MCF 10A (cell line): Measurements from ENCODE around the gene GPR146. TPM values are rescaled to one million over a fixed set of nuclear protein-coding genes. Genes with fewer than 3 reads are reported as not detected.

Experiments used
- BruUV-seq: library from RNA; stranded (reverse); fragments of 400-500 nt; replicated peaks from 2 replicates; lab custom pipeline; 2021; lab: Mats Ljungman, UMichigan
- CTCF ChIA-PET: fragments of 300-600 bp; sonication (Branson Sonifier 250); formaldehyde crosslinking; extraction: SDS; loops from one replicate; lab custom pipeline; 2021; ENCODE audit warnings: antibody characterized with exemption, inconsistent platforms; lab: Yijun Ruan, JAX
- POLR2A ChIA-PET: fragments of 300-600, 350-650 bp; sonication (Branson Sonifier 250); formaldehyde crosslinking; extraction: SDS; loops from one replicate; lab custom pipeline; 2020; ENCODE audit warnings: antibody characterized with exemption, inconsistent platforms; lab: Yijun Ruan, JAX
- DNase-seq: peaks from one replicate; pipeline ENCODE4 v3.0.0-alpha.2; 2018; ENCODE audit not compliant: unreplicated experiment
- H3K27ac Mint-ChIP-seq: one replicate; pipeline ENCODE4 v1.8.0; 2022; ENCODE audit warnings: mild to moderate bottlenecking, low read depth, mixed read lengths; ENCODE audit not compliant: unreplicated experiment
- H3K27me3 Mint-ChIP-seq: one replicate; pipeline ENCODE4 v1.8.0; 2022; ENCODE audit warnings: mixed read lengths; ENCODE audit not compliant: insufficient read depth, unreplicated experiment
- H3K36me3 Mint-ChIP-seq: one replicate; pipeline ENCODE4 v1.8.0; 2022; ENCODE audit warnings: mild to moderate bottlenecking, moderate library complexity, mixed read lengths; ENCODE audit not compliant: insufficient read depth, unreplicated experiment
- H3K4me1 Mint-ChIP-seq: one replicate; pipeline ENCODE4 v1.8.0; 2022; ENCODE audit warnings: mixed read lengths; ENCODE audit not compliant: insufficient read depth, unreplicated experiment
- H3K4me3 Mint-ChIP-seq: one replicate; pipeline ENCODE4 v1.8.0; 2022; ENCODE audit warnings: mild to moderate bottlenecking, moderate library complexity, mixed read lengths; ENCODE audit not compliant: unreplicated experiment
- H3K9me3 Mint-ChIP-seq: one replicate; pipeline ENCODE4 v1.8.0; 2022; ENCODE audit warnings: mixed read lengths; ENCODE audit not compliant: unreplicated experiment
- intact Hi-C: fragments of 100-400 bp; cut with micrococcal nuclease; formaldehyde crosslinking; loops from 2 replicates; pipeline ENCODE4 v1.14.1; 2022
- total RNA-seq: library from RNA; stranded (reverse); gene quantifications from 2 replicates; pipeline ENCODE4 v1.2.3, GENCODE V29; 2022
- TF ChIP-seq, protein P1 (sequence below): fragments of 200-600 bp; IDR thresholded peaks from one replicate; pipeline ENCODE4 v1.8.0; 2022; ENCODE audit warnings: antibody characterized with exemption, mild to moderate bottlenecking; ENCODE audit not compliant: unreplicated experiment

The GPR146 gene
- total RNA-seq, 1 experiment from 2014 or later: not detected

DNA sequence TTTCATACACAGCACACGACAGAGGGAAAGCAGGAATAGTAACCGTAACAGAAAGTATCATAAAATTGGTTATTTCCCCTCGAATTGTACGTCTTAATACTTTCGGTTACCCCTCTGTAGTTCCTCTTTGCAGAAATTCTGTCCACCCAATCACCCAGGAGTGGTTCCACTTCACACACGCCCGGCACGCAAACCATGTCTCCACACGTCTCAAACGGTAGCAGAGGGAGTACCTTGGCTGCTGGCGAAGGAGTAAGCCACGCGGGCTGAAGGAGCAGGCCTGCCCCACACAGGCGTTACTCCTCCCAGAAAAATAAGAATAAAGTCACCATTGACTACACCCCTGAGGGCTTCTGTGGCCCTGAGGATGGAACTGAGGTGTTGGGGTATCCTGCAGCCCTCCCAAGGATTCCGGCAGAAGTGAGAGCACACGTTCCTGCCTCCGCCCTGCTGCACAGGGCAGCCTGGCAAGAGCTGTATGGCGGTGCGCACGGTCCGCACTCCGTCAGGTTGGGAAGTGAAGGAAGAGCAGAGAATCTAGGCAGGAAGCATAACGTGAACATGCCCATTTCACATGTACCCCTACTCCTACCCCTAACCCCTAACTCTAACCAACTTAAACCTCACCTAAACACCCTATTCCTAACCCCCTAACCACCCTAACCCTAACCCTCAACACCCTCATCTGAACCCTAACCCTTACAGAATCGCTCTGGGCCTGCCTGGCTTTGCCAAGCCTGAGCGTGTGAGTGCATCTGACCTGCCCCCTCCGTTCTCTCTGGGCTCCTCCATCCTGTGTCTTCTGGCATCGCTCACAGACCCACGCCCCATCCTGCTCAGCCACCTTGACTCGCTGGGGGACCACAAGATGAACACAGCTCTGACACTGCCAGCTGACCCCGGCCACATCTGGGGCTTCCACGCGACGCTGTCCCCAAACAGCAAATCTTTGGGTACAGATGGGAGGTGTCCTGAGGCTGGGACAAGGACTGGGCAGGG, 18.2 kb downstream of the GPR146 start:
- Mint-ChIP-seq H3K9me3 (no peaks in the 10 kb centered on the region), H3K36me3 (peaks cover 4% of the 10 kb centered on the region), H3K4me1 (no peaks in the 10 kb centered on the region), H3K4me3 (no peak overlapping the region), H3K27me3 (no peaks in the 10 kb centered on the region), H3K27ac (no peak overlapping the region)
- no peak for DNase-seq
- no TSS peak for BruUV-seq
- CTCF ChIA-PET: interaction anchor here (5.6 kb wide), 1 partner anchor 69 kb away, joined by 98 read pairs; no protein-coding TSS in a partner anchor
- intact Hi-C loops: no loop called here
- POLR2A ChIA-PET: no interaction called here
- TF ChIP-seq, protein P1, sequence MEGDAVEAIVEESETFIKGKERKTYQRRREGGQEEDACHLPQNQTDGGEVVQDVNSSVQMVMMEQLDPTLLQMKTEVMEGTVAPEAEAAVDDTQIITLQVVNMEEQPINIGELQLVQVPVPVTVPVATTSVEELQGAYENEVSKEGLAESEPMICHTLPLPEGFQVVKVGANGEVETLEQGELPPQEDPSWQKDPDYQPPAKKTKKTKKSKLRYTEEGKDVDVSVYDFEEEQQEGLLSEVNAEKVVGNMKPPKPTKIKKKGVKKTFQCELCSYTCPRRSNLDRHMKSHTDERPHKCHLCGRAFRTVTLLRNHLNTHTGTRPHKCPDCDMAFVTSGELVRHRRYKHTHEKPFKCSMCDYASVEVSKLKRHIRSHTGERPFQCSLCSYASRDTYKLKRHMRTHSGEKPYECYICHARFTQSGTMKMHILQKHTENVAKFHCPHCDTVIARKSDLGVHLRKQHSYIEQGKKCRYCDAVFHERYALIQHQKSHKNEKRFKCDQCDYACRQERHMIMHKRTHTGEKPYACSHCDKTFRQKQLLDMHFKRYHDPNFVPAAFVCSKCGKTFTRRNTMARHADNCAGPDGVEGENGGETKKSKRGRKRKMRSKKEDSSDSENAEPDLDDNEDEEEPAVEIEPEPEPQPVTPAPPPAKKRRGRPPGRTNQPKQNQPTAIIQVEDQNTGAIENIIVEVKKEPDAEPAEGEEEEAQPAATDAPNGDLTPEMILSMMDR: no peak

DNA sequence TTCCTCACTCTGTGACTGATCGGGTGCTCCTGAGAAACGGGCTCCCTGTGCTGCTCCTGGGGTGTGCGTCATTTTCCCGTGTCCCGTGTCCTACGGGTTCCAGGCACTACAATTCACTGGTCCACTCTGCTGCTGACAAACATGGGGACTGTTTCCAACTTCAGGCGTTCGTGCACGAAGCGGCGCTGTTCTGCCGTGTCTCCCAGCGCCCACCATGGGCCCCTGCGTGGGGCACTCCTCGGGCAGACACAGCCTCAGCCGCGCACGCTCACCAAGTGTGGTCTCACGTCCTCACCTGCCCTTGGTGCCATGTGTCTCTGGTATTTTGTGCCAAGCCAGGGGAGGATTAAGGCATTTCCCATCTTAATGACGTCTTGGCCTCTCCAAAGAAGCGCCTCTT, 19.0 kb downstream of the GPR146 start:
- H3K4me3 Mint-ChIP-seq: no peak overlapping the region
- H3K4me1 Mint-ChIP-seq: no peaks in the 10 kb centered on the region
- H3K9me3 Mint-ChIP-seq: no peaks in the 10 kb centered on the region
- CTCF ChIA-PET: interaction anchor here (0.7 to 5.6 kb wide), 2 partner anchors 21 to 70 kb away, joined by 6 to 98 read pairs; no protein-coding TSS in a partner anchor
- no peaks in the 10 kb centered on the region for H3K36me3 Mint-ChIP-seq
- TF ChIP-seq, protein P1: no peak
- no TSS peak for BruUV-seq
- no peak for DNase-seq
- intact Hi-C loops: no loop called here
- H3K27ac Mint-ChIP-seq: no peak overlapping the region
- no peaks in the 10 kb centered on the region for H3K27me3 Mint-ChIP-seq
- POLR2A ChIA-PET: no interaction called here

DNA sequence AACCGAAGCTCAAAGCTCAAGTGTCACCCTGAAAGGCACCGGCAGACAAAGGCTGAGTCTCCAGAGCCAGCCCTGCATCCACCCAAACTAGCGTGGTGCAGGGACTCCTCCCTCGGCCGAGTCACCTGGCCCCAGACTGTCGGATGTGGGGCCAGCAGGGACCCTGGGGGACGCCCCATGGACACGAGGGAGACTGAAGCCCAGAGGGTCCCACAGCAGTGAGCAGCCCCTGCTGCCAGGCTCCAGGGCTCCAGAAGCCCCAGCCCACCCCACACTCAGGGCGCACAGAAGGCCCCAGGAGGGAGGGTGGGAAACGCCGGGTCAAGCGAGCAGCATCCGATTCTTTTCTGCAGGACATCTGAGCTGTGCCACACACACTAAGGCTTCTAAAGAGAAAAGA, 20.2 kb downstream of the GPR146 start:
- intact Hi-C loops: no loop called here

More for the DNA sequence above, 20.2 kb downstream of the GPR146 start:
- Mint-ChIP-seq H3K4me3 (no peak overlapping the region), H3K4me1 (no peaks in the 10 kb centered on the region), H3K9me3 (no peaks in the 10 kb centered on the region), H3K27me3 (no peaks in the 10 kb centered on the region), H3K36me3 (no peaks in the 10 kb centered on the region), H3K27ac (no peak overlapping the region)
- CTCF ChIA-PET: interaction anchor here (0.6 to 5.6 kb wide), 8 partner anchors 11 to 1740 kb away, joined by 3 to 98 read pairs (median 9); no protein-coding TSS in a partner anchor
- no peak for DNase-seq
- TF ChIP-seq, protein P1: no peak
- POLR2A ChIA-PET: interaction anchor here (1.5 to 1.9 kb wide), 2 partner anchors 72 to 89 kb away, joined by 5 to 14 read pairs; partner anchors contain the start of gene COX19
- BruUV-seq: no TSS peak
